Sciatic nerve (tissue), 2 donors: ENCODE measurements around the gene EPB41L3. TPM values are rescaled to one million over a fixed set of nuclear protein-coding genes. Genes with fewer than 3 reads are reported as not detected.
"Not testable (repeated sequence)": the region's sequence is repeated elsewhere in the genome, so short reads cannot be mapped to it uniquely, and the experiment has no call there.

Source experiments
- ATAC-seq: fragments of 200-7000 bp; cut with Tn5 transposase; one replicate; pipeline ENCODE4 v1.9.1; 2020; ENCODE audit warnings: mild to moderate bottlenecking, moderate library complexity
- DNase-seq: peaks from one replicate; pipeline ENCODE4 v3.0.0-alpha.2; 2020; ENCODE audit warnings: low spot score
- intact Hi-C: fragments of 100-400 bp; cut with DNase I; formaldehyde crosslinking; loops from one replicate; pipeline ENCODE4 v1.14.2; 2022
- total RNA-seq: library from RNA; stranded (reverse); fragmentation: NEBNext Ultra II Directional; extraction: Animal tissue kit (Norgen Biotek cat#: 25700); gene quantifications from one replicate; pipeline ENCODE4 v1.2.1, GENCODE V29; 2021
- donor health status: DM: no; HTN: no; CAD: no.
- donor health status: DM: no; HTN: no; CAD: no.

The EPB41L3 gene
- total RNA-seq, 1 donor from 2014 or later, result 73.1 TPM

GRCh38 chr18:5507756-5508155 lies 36.0 kb downstream of the EPB41L3 start:
- intact Hi-C loops, result no loop called here
- no peak for DNase-seq
- no peak for ATAC-seq

GRCh38 chr18:5506174-5506573 lies 37.6 kb downstream of the EPB41L3 start:
- DNase-seq, result no peak
- intact Hi-C loops, result no loop called here
- no peak for ATAC-seq

GRCh38 chr18:5503740-5504139 lies 40.1 kb downstream of the EPB41L3 start:
- ATAC-seq (no peak), DNase-seq (no peak)
- intact Hi-C loops, result no loop called here

- intact Hi-C loops, result no loop called here
- DNase-seq, result no peak
- no peak for ATAC-seq
Observed at GRCh38 chr18:5500158-5500939, 43.4 kb downstream of the EPB41L3 start.

- intact Hi-C loops, result no loop called here
- no peak for DNase-seq
- ATAC-seq, result no peak
Observed at GRCh38 chr18:5498452-5498851, 45.3 kb downstream of the EPB41L3 start.

- DNase-seq (no peak), ATAC-seq (no peak)
- intact Hi-C loops, result no loop called here
Observed at GRCh38 chr18:5496305-5496704, 47.5 kb downstream of the EPB41L3 start.

GRCh38 chr18:5490753-5491480 lies 52.9 kb downstream of the EPB41L3 start:
- ATAC-seq (no peak), DNase-seq (no peak)
- intact Hi-C loops, result no loop called here

- DNase-seq (no peak), ATAC-seq (peak; percentile 94)
- intact Hi-C loops, result no loop called here
Observed at GRCh38 chr18:5488844-5489243, 55.0 kb downstream of the EPB41L3 start.

GRCh38 chr18:5488044-5488443 lies 55.8 kb downstream of the EPB41L3 start:
- DNase-seq, intact Hi-C loops, ATAC-seq: not testable (repeated sequence)

GRCh38 chr18:5484526-5484925 lies 59.3 kb downstream of the EPB41L3 start:
- ATAC-seq, result no peak
- no peak for DNase-seq
- intact Hi-C loops, result no loop called here

- DNase-seq (no peak), ATAC-seq (no peak)
- intact Hi-C loops, result no loop called here
Observed at GRCh38 chr18:5481621-5482020, 62.2 kb downstream of the EPB41L3 start.

GRCh38 chr18:5478261-5478660 lies 65.5 kb downstream of the EPB41L3 start:
- ATAC-seq (no peak), DNase-seq (no peak)
- intact Hi-C loops, result no loop called here

GRCh38 chr18:5476961-5477800 lies 66.6 kb downstream of the EPB41L3 start:
- DNase-seq, result no peak
- intact Hi-C loops, result no loop called here
- ATAC-seq, result peak; percentile 39

- intact Hi-C loops, result no loop called here
- DNase-seq (no peak), ATAC-seq (peak; percentile 67)
Observed at GRCh38 chr18:5475267-5475666, 68.5 kb downstream of the EPB41L3 start.

- DNase-seq (no peak), ATAC-seq (no peak)
Observed at GRCh38 chr18:5469340-5469739, 74.5 kb downstream of the EPB41L3 start.

GRCh38 chr18:5468394-5468793 lies 75.4 kb downstream of the EPB41L3 start:
- intact Hi-C loops, result no loop called here
- ATAC-seq, result no peak
- no peak for DNase-seq

More at GRCh38 chr18:5469340-5469739, 74.5 kb downstream of the EPB41L3 start:
- intact Hi-C loops, result no loop called here

GRCh38 chr18:5467671-5468070 lies 76.1 kb downstream of the EPB41L3 start:
- ATAC-seq, result no peak
- intact Hi-C loops, result no loop called here
- DNase-seq, result no peak

GRCh38 chr18:5466256-5466655 lies 77.5 kb downstream of the EPB41L3 start:
- ATAC-seq (peak; percentile 32), DNase-seq (no peak)
- intact Hi-C loops, result no loop called here

- ATAC-seq, result no peak
- no peak for DNase-seq
- intact Hi-C loops, result no loop called here
Observed at GRCh38 chr18:5464251-5464650, 79.5 kb downstream of the EPB41L3 start.

GRCh38 chr18:5463831-5464230 lies 80.0 kb downstream of the EPB41L3 start:
- ATAC-seq (no peak), DNase-seq (no peak)
- intact Hi-C loops, result no loop called here
